Brain microvascular endothelial cell (primary cell): Measurements from ENCODE around the gene GANAB.

ENCODE experiments used
- DNase-seq: peaks from one replicate; pipeline ENCODE4 v3.0.0-alpha.2; 2020
- H3K27ac ChIP-seq: fragments of 250-450 bp; sonication (Bioruptor Pico); 2 replicates; pipeline ENCODE4 v1.5.1; 2020; ENCODE audit warnings: mild to moderate bottlenecking, moderate library complexity
- H3K27me3 ChIP-seq: fragments of 250-450 bp; sonication (Bioruptor Pico); replicated peaks from 2 replicates; pipeline ENCODE4 v1.5.1; 2020; ENCODE audit warnings: mild to moderate bottlenecking
- H3K36me3 ChIP-seq: fragments of 250-450 bp; sonication (Bioruptor Pico); replicated peaks from 2 replicates; pipeline ENCODE4 v1.5.1; 2020; ENCODE audit warnings: mild to moderate bottlenecking
- H3K4me3 ChIP-seq: 2 replicates; pipeline ENCODE4 v1.5.1; 2011; ENCODE audit warnings: low read depth, mild to moderate bottlenecking, control low read depth, low read length, moderate library complexity
- CTCF ChIP-seq: IDR thresholded peaks from 2 replicates; pipeline ENCODE4 v1.5.1; 2011; ENCODE audit warnings: low read depth, mild to moderate bottlenecking, moderate library complexity, low read length, control low read depth, inconsistent platforms; ENCODE audit errors: missing control alignments
- in situ Hi-C: cut with HindIII; loops from 2 replicates; pipeline ENCODE4 v1.10.0; 2017; ENCODE audit warnings: low sequenced_read_pairs, low pct_ligation_motif_present

The GANAB gene

GRCh38 chr11:62579252-62579651 lies 67.2 kb downstream of the GANAB start:
- Histone ChIP-seq H3K4me3 (no peak overlapping the region), H3K27me3 (no peaks in the 10 kb centered on the region), H3K36me3 (peaks cover 20% of the 10 kb centered on the region), H3K27ac (no peak overlapping the region)
- no peak for TF ChIP-seq CTCF
- in situ Hi-C loops, result no loop called here
- no peak for DNase-seq

GRCh38 chr11:62578541-62578940 lies 67.9 kb downstream of the GANAB start:
- in situ Hi-C loops, result no loop called here
- Histone ChIP-seq H3K27ac (no peak overlapping the region), H3K36me3 (peaks cover 20% of the 10 kb centered on the region)

GRCh38 chr11:62577046-62577714 lies 69.2 kb downstream of the GANAB start:
- no peak for TF ChIP-seq CTCF
- DNase-seq, result no peak
- H3K36me3 ChIP-seq, result peaks cover 25% of the 10 kb centered on the region
- no peak overlapping the region for H3K27ac ChIP-seq
- in situ Hi-C loops, result no loop called here
- no peak overlapping the region for H3K4me3 ChIP-seq
- no peaks in the 10 kb centered on the region for H3K27me3 ChIP-seq

More at GRCh38 chr11:62578541-62578940, 67.9 kb downstream of the GANAB start:
- Histone ChIP-seq H3K27me3 (no peaks in the 10 kb centered on the region), H3K4me3 (no peak overlapping the region)
- DNase-seq, result no peak
- no peak for TF ChIP-seq CTCF

GRCh38 chr11:62575837-62576236 lies 70.6 kb downstream of the GANAB start:
- Histone ChIP-seq H3K27ac (no peak overlapping the region), H3K4me3 (no peak overlapping the region), H3K36me3 (peaks cover 32% of the 10 kb centered on the region), H3K27me3 (no peaks in the 10 kb centered on the region)
- DNase-seq, result no peak
- no peak for TF ChIP-seq CTCF
- in situ Hi-C loops, result no loop called here

GRCh38 chr11:62575156-62575555 lies 71.3 kb downstream of the GANAB start:
- DNase-seq, result no peak
- Histone ChIP-seq H3K27ac (peak overlapping the region; percentile 90), H3K4me3 (peak overlapping the region; percentile 75), H3K36me3 (peaks cover 37% of the 10 kb centered on the region), H3K27me3 (no peaks in the 10 kb centered on the region)
- TF ChIP-seq CTCF, result no peak
- in situ Hi-C loops, result no loop called here
